Activated CD8-positive, alpha-beta T cell treated with anti-CD3 and anti-CD28 coated beads for 36 hours (primary cell): ENCODE data around the gene SELENOM. TPM values are rescaled to one million over a fixed set of nuclear protein-coding genes. Genes with fewer than 3 reads are reported as not detected.

Experiments
- ATAC-seq: fragments of 200-7000 bp; cut with Tn5 transposase; one replicate; pipeline ENCODE4 v1.10.0; 2021; ENCODE audit warnings: mild to moderate bottlenecking, moderate library complexity
- CTCF ChIA-PET: fragments of 350-600 bp; sonication (Branson Sonifier 250); formaldehyde crosslinking; loops from one replicate; lab custom pipeline; 2021; ENCODE audit warnings: antibody characterized with exemption; lab: Charles Lee
- POLR2A ChIA-PET: fragments of 350-600 bp; sonication (Branson Sonifier 250); formaldehyde crosslinking; loops from one replicate; lab custom pipeline; 2021; ENCODE audit warnings: antibody characterized with exemption; lab: Charles Lee
- DNase-seq: peaks from one replicate; pipeline ENCODE4 v3.0.0-alpha.2; 2020
- H3K27ac Mint-ChIP-seq: one replicate; pipeline ENCODE4 v1.8.0; 2021; ENCODE audit warnings: mild to moderate bottlenecking, mixed read lengths
- H3K27me3 Mint-ChIP-seq: one replicate; pipeline ENCODE4 v1.8.0; 2021; ENCODE audit warnings: mixed read lengths
- H3K36me3 Mint-ChIP-seq: one replicate; pipeline ENCODE4 v1.8.0; 2021; ENCODE audit warnings: low read depth, mixed read lengths
- H3K4me1 Mint-ChIP-seq: one replicate; pipeline ENCODE4 v1.8.0; 2021; ENCODE audit warnings: low read depth, mixed read lengths
- H3K4me3 Mint-ChIP-seq: one replicate; pipeline ENCODE4 v1.8.0; 2021; ENCODE audit warnings: mild to moderate bottlenecking, moderate library complexity, mixed read lengths
- H3K9me3 Mint-ChIP-seq: one replicate; pipeline ENCODE4 v1.8.0; 2021; ENCODE audit warnings: mixed read lengths
- CTCF ChIP-seq: fragments of 200-600 bp; IDR thresholded peaks from one replicate; pipeline ENCODE4 v1.8.0; 2022; ENCODE audit warnings: antibody characterized with exemption, mild to moderate bottlenecking
- intact Hi-C: fragments of 100-400 bp; cut with micrococcal nuclease; formaldehyde crosslinking; loops from one replicate; pipeline ENCODE4 v1.10.0; 2022
- total RNA-seq, 2 experiments: library from RNA; stranded (reverse); gene quantifications; one replicate each; pipeline ENCODE4 v1.2.3, GENCODE V29; 2021

The SELENOM gene
- total RNA-seq, 2 experiments from 2014 or later: 3.6 to 5.8 TPM

GRCh38 chr22:31127181-31127772 is 19.9 kb upstream of the SELENOM start:
- CTCF ChIA-PET: no interaction called here
- H3K27ac Mint-ChIP-seq: no peak overlapping the region
- ATAC-seq (no peak), DNase-seq (peak; percentile 6)
- no peak overlapping the region for H3K4me3 Mint-ChIP-seq
- peaks cover 1% of the 10 kb centered on the region for H3K27me3 Mint-ChIP-seq
- no peaks in the 10 kb centered on the region for H3K36me3 Mint-ChIP-seq
- TF ChIP-seq CTCF: no peak
- POLR2A ChIA-PET: interaction anchor here (1.0 kb wide), 1 partner anchor 27 kb away, joined by 3 read pairs; no protein-coding TSS in a partner anchor
- H3K4me1 Mint-ChIP-seq: no peaks in the 10 kb centered on the region
- intact Hi-C loops: no loop called here
- H3K9me3 Mint-ChIP-seq: no peaks in the 10 kb centered on the region

GRCh38 chr22:31126869-31127175 is 19.5 kb upstream of the SELENOM start:
- no peak for DNase-seq
- H3K9me3 Mint-ChIP-seq: no peaks in the 10 kb centered on the region
- no peak for ATAC-seq
- TF ChIP-seq CTCF: no peak
- H3K4me1 Mint-ChIP-seq: no peaks in the 10 kb centered on the region
- H3K27me3 Mint-ChIP-seq: peaks cover 1% of the 10 kb centered on the region
- H3K27ac Mint-ChIP-seq: no peak overlapping the region
- intact Hi-C loops: no loop called here
- no peak overlapping the region for H3K4me3 Mint-ChIP-seq
- CTCF ChIA-PET: no interaction called here
- POLR2A ChIA-PET: no interaction called here
- H3K36me3 Mint-ChIP-seq: no peaks in the 10 kb centered on the region

GRCh38 chr22:31126128-31126868 is 18.9 kb upstream of the SELENOM start:
- Mint-ChIP-seq H3K27ac (no peak overlapping the region), H3K4me3 (no peak overlapping the region), H3K36me3 (no peaks in the 10 kb centered on the region), H3K4me1 (no peaks in the 10 kb centered on the region), H3K27me3 (peaks cover 1% of the 10 kb centered on the region), H3K9me3 (no peaks in the 10 kb centered on the region)
- no peak for DNase-seq
- ATAC-seq: no peak
- no peak for TF ChIP-seq CTCF
- ChIA-PET POLR2A (no interaction called here), CTCF (no interaction called here)
- intact Hi-C loops: no loop called here

GRCh38 chr22:31125521-31126117 is 18.3 kb upstream of the SELENOM start:
- no peak for ATAC-seq
- Mint-ChIP-seq H3K27ac (no peak overlapping the region), H3K36me3 (no peaks in the 10 kb centered on the region), H3K4me1 (no peaks in the 10 kb centered on the region), H3K4me3 (no peak overlapping the region), H3K9me3 (no peaks in the 10 kb centered on the region), H3K27me3 (peaks cover 1% of the 10 kb centered on the region)
- no peak for DNase-seq
- POLR2A ChIA-PET: no interaction called here
- no peak for TF ChIP-seq CTCF
- CTCF ChIA-PET: no interaction called here
- intact Hi-C loops: no loop called here

- ATAC-seq (no peak), DNase-seq (no peak)
- ChIA-PET POLR2A (no interaction called here), CTCF (no interaction called here)
- TF ChIP-seq CTCF: no peak
- intact Hi-C loops: no loop called here
- Mint-ChIP-seq H3K27me3 (peaks cover 1% of the 10 kb centered on the region), H3K4me1 (no peaks in the 10 kb centered on the region), H3K9me3 (no peaks in the 10 kb centered on the region), H3K36me3 (no peaks in the 10 kb centered on the region), H3K4me3 (no peak overlapping the region), H3K27ac (no peak overlapping the region)
Observed at GRCh38 chr22:31124811-31125465, 17.6 kb upstream of the SELENOM start.
